AG04450 (cell line): ENCODE measurements around the gene PCMT1. TPM values are rescaled to one million over a fixed set of nuclear protein-coding genes. Genes with fewer than 3 reads are reported as not detected.

Source experiments
- polyA plus RNA-seq: library from polyadenylated mRNA; depleted of rRNA; stranded (reverse); fragments of >200 nt; gene quantifications from 2 replicates; pipeline ENCODE4 v1.2.3, GENCODE V29; 2011; rRNA removed

The PCMT1 gene
- polyA plus RNA-seq, 1 experiment: 96.2 TPM

Other genes with a start within 250 kb of the PCMT1 start
- 12.0 and 14.7 TPM in 2 replicates for gene PPIL4, start 203.7 kb upstream of the PCMT1 start, polyA plus RNA-seq
- gene GINM1, start 183.4 kb upstream of the PCMT1 start, polyA plus RNA-seq: 28.3 and 42.0 TPM in 2 replicates
- gene KATNA1, start 101.0 kb upstream of the PCMT1 start, polyA plus RNA-seq: 27.4 and 37.4 TPM in 2 replicates
- 13.1 and 17.6 TPM in 2 replicates for gene LATS1, start 31.6 kb upstream of the PCMT1 start, polyA plus RNA-seq
- 25.6 and 27.9 TPM in 2 replicates for gene NUP43, start 3.2 kb upstream of the PCMT1 start, polyA plus RNA-seq
- gene LRP11, start 114.6 kb downstream of the PCMT1 start, polyA plus RNA-seq: 64.3 and 71.0 TPM in 2 replicates
- gene RAET1E, start 148.4 kb downstream of the PCMT1 start, polyA plus RNA-seq: not detected in 2 replicates
- 3.0 TPM in 2 replicates for gene RAET1G, start 173.4 kb downstream of the PCMT1 start, polyA plus RNA-seq
- gene ULBP2, start 192.3 kb downstream of the PCMT1 start, polyA plus RNA-seq: 6.3 and 7.9 TPM in 2 replicates
- gene ULBP1, start 214.2 kb downstream of the PCMT1 start, polyA plus RNA-seq: 2.6 and 2.8 TPM in 2 replicates